Endodermal cell (in vitro differentiated cells): ENCODE results near the gene PHRF1. TPM values are rescaled to one million over a fixed set of nuclear protein-coding genes. Genes with fewer than 3 reads are reported as not detected.

Experiments used
- DNase-seq: peaks from one replicate; pipeline ENCODE4 v3.0.0-alpha.2; 2017
- H3K27ac ChIP-seq: 2 replicates; pipeline ENCODE4 v1.5.1; 2013; ENCODE audit warnings: mild to moderate bottlenecking, low read depth, low read length, moderate library complexity
- H3K27me3 ChIP-seq: 2 replicates; pipeline ENCODE4 v1.6.1; 2013; ENCODE audit warnings: mild to moderate bottlenecking, low read length, moderate library complexity; ENCODE audit not compliant: insufficient read depth, control insufficient read depth, poor library complexity, severe bottlenecking
- H3K36me3 ChIP-seq: 2 replicates; pipeline ENCODE4 v1.7.0; 2013; ENCODE audit warnings: mild to moderate bottlenecking, low read length, moderate library complexity; ENCODE audit not compliant: control insufficient read depth, insufficient read depth
- H3K4me1 ChIP-seq: one replicate; pipeline ENCODE4 v1.7.0; 2013; ENCODE audit warnings: low read length; ENCODE audit not compliant: control insufficient read depth, insufficient read depth
- H3K4me3 ChIP-seq: 2 replicates; pipeline ENCODE4 v1.5.1; 2013; ENCODE audit warnings: mild to moderate bottlenecking, low read length, moderate library complexity
- H3K9ac ChIP-seq: 2 replicates; pipeline ENCODE4 v1.6.1; 2013; ENCODE audit warnings: mild to moderate bottlenecking, low read length, moderate library complexity; ENCODE audit not compliant: poor library complexity, severe bottlenecking; ENCODE audit errors: extremely low read depth
- H3K9me3 ChIP-seq: 2 replicates; pipeline ENCODE4 v1.6.1; 2013; ENCODE audit warnings: mild to moderate bottlenecking, low read length, moderate library complexity; ENCODE audit not compliant: control insufficient read depth
- H3K27ac Mint-ChIP-seq: 2 replicates; pipeline ENCODE4 v1.8.0; 2020; ENCODE audit warnings: mixed read lengths
- H3K27me3 Mint-ChIP-seq: 2 replicates; pipeline ENCODE4 v1.8.0; 2021; ENCODE audit warnings: mild to moderate bottlenecking, mixed read lengths; ENCODE audit not compliant: insufficient read depth
- H3K36me3 Mint-ChIP-seq: 2 replicates; pipeline ENCODE4 v1.8.0; 2020; ENCODE audit warnings: low read depth, mixed read lengths
- H3K4me1 Mint-ChIP-seq: 2 replicates; pipeline ENCODE4 v1.8.0; 2020; ENCODE audit warnings: mixed read lengths
- H3K4me3 Mint-ChIP-seq: 2 replicates; pipeline ENCODE4 v1.8.0; 2020; ENCODE audit warnings: mild to moderate bottlenecking, moderate library complexity, mixed read lengths
- H3K9me3 Mint-ChIP-seq: 2 replicates; pipeline ENCODE4 v1.8.0; 2020; ENCODE audit warnings: mild to moderate bottlenecking, mixed read lengths
- CTCF ChIP-seq: fragments of 200-600 bp; sonication (generic); conservative IDR thresholded peaks from 2 replicates; pipeline ENCODE4 v1.5.0; 2021; ENCODE audit warnings: antibody characterized with exemption, mild to moderate bottlenecking
- WGBS, 2 experiments: methylation state at CpG; one replicate each; pipeline versions ENCODE4 v1.1.5 to v1.1.7; 2013; ENCODE audit warnings: missing lambda C conversion rate in 2 of 2, mixed read lengths in 1 of 2; ENCODE audit not compliant: insufficient coverage in 1 of 2, insufficient read length in 1 of 2; 5-methylcytosine and 5-hydroxymethylcytosine counted together
- total RNA-seq, 2 donors: library from RNA; stranded (reverse); fragmentation: NEBNext Ultra II Directional in 1 of 2; extraction: Animal tissue kit (Norgen Biotek cat#: 25700) in 1 of 2; gene quantifications; 2 replicates in 1 of 2; 3 replicates in 1 of 2; pipeline ENCODE4 v1.2.1, GENCODE V29; 2021

PHRF1 gene
- total RNA-seq, 2 donors from 2014 or later = 43.4 to 48.0 TPM

GRCh38 chr11:581342-581741 lies 5.1 kb downstream of the PHRF1 start:
- no peaks in the 10 kb centered on the region for H3K9me3 ChIP-seq
- no peak for TF ChIP-seq CTCF
- no peak overlapping the region for H3K4me3 ChIP-seq
- H3K4me1 Mint-ChIP-seq = peaks cover 20% of the 10 kb centered on the region
- no peak overlapping the region for H3K9ac ChIP-seq
- no peak overlapping the region for H3K4me3 Mint-ChIP-seq
- peaks cover 25% of the 10 kb centered on the region for H3K36me3 Mint-ChIP-seq
- H3K36me3 ChIP-seq = peaks cover 30% of the 10 kb centered on the region
- H3K27ac Mint-ChIP-seq = no peak overlapping the region
- peaks cover 16% of the 10 kb centered on the region for H3K4me1 ChIP-seq
- DNase-seq = no peak
- H3K27me3 ChIP-seq = no peaks in the 10 kb centered on the region
- no peak overlapping the region for H3K27ac ChIP-seq
- 93 to 97% methylated on average over 13 to 14 of the region's 14 CpGs for WGBS, 2 experiments
- H3K9me3 Mint-ChIP-seq = no peaks in the 10 kb centered on the region
- no peaks in the 10 kb centered on the region for H3K27me3 Mint-ChIP-seq

- Histone ChIP-seq H3K4me1 (peaks cover 16% of the 10 kb centered on the region), H3K9ac (no peak overlapping the region), H3K27me3 (no peaks in the 10 kb centered on the region), H3K27ac (no peak overlapping the region), H3K9me3 (no peaks in the 10 kb centered on the region), H3K4me3 (no peak overlapping the region), H3K36me3 (peaks cover 33% of the 10 kb centered on the region)
- 95 to 96% methylated on average over 16 to 17 of the region's 17 CpGs for WGBS, 2 experiments
- no peak overlapping the region for H3K4me3 Mint-ChIP-seq
- no peaks in the 10 kb centered on the region for H3K9me3 Mint-ChIP-seq
- H3K27ac Mint-ChIP-seq = peak overlapping the region; percentile 81
- DNase-seq = no peak
- H3K4me1 Mint-ChIP-seq = peaks cover 20% of the 10 kb centered on the region
- peaks cover 28% of the 10 kb centered on the region for H3K36me3 Mint-ChIP-seq
- no peak for TF ChIP-seq CTCF
- H3K27me3 Mint-ChIP-seq = no peaks in the 10 kb centered on the region
Observed at GRCh38 chr11:581752-582151, 5.5 kb downstream of the PHRF1 start.

- Histone ChIP-seq H3K4me3 (no peak overlapping the region), H3K27me3 (no peaks in the 10 kb centered on the region), H3K27ac (no peak overlapping the region), H3K9ac (no peak overlapping the region), H3K9me3 (no peaks in the 10 kb centered on the region), H3K36me3 (peaks cover 54% of the 10 kb centered on the region), H3K4me1 (peaks cover under 1% of the 10 kb centered on the region)
- Mint-ChIP-seq H3K9me3 (no peaks in the 10 kb centered on the region), H3K4me3 (no peak overlapping the region), H3K27ac (no peak overlapping the region), H3K36me3 (peaks cover 49% of the 10 kb centered on the region), H3K4me1 (peaks cover 2% of the 10 kb centered on the region), H3K27me3 (no peaks in the 10 kb centered on the region)
- DNase-seq = no peak
- 95% methylated on average over 4 to 8 of the region's 10 CpGs for WGBS, 2 experiments
- TF ChIP-seq CTCF = no peak
Observed at GRCh38 chr11:584287-584686, 8.0 kb downstream of the PHRF1 start.
